Bone marrow (tissue), 2 donors: ENCODE measurements around the gene ACP7.
"Not testable (repeated sequence)": the region's sequence is repeated elsewhere in the genome, so short reads cannot be mapped to it uniquely, and the experiment has no call there.

Experiments used
- DNase-seq, 2 donors: peaks; one replicate each; lab custom pipeline; 2025; lab: John Stamatoyannopoulos, UW

Gene ACP7

GRCh38 chr19:39078436-39079200 is 5.5 kb upstream of the ACP7 start:
- no peak for DNase-seq

GRCh38 chr19:39080431-39080830 is 3.7 kb upstream of the ACP7 start:
- DNase-seq, result no peak

GRCh38 chr19:39082167-39082566 is 2.0 kb upstream of the ACP7 start:
- no peak for DNase-seq

GRCh38 chr19:39082745-39083598 is 1.2 kb upstream of the ACP7 start:
- DNase-seq, result no peak

- DNase-seq, result no peak
These were observed 577 bp upstream of the ACP7 start for GRCh38 chr19:39083599-39083982.

- DNase-seq, result no peak
These were observed 538 bp downstream of the ACP7 start for GRCh38 chr19:39084732-39085080.

GRCh38 chr19:39085392-39085791 is 1.2 kb downstream of the ACP7 start:
- DNase-seq, result no peak

- DNase-seq, result no peak
These were observed 2.2 kb downstream of the ACP7 start for GRCh38 chr19:39086386-39086785.

- DNase-seq, result no peak
These were observed 3.9 kb downstream of the ACP7 start for GRCh38 chr19:39087907-39088686.

- DNase-seq, result not testable (repeated sequence)
These were observed 5.8 kb downstream of the ACP7 start for GRCh38 chr19:39090016-39090415.

- DNase-seq, result no peak
These were observed 6.7 kb downstream of the ACP7 start for GRCh38 chr19:39090881-39091280.

GRCh38 chr19:39095799-39096540 is 11.8 kb downstream of the ACP7 start:
- not testable (repeated sequence) for DNase-seq

GRCh38 chr19:39097299-39097698 is 13.1 kb downstream of the ACP7 start:
- DNase-seq, result no peak

- no peak for DNase-seq
These were observed 13.6 kb downstream of the ACP7 start for GRCh38 chr19:39097721-39098120.

GRCh38 chr19:39098365-39099269 is 14.4 kb downstream of the ACP7 start:
- DNase-seq, result no peak

- no peak for DNase-seq
These were observed 15.2 kb downstream of the ACP7 start for GRCh38 chr19:39099341-39099740.

GRCh38 chr19:39100500-39101166 is 16.5 kb downstream of the ACP7 start:
- DNase-seq, result no peak

- DNase-seq, result no peak
These were observed 19.0 kb downstream of the ACP7 start for GRCh38 chr19:39103151-39103550.

- no peak for DNase-seq
These were observed 20.0 kb downstream of the ACP7 start for GRCh38 chr19:39104186-39104596.

- no peak for DNase-seq
These were observed 22.0 kb downstream of the ACP7 start for GRCh38 chr19:39106194-39106593.
